ENCODE data around the gene HADHB. TPM values are rescaled to one million over a fixed set of nuclear protein-coding genes. Genes with fewer than 3 reads are reported as not detected.

HADHB gene
- total and polyA plus RNA-seq, 2 of the 13 experiments (the other 11 are each of a cell fraction or from before 2014, with no cell fraction given) = 112 to 238 TPM

DNA sequence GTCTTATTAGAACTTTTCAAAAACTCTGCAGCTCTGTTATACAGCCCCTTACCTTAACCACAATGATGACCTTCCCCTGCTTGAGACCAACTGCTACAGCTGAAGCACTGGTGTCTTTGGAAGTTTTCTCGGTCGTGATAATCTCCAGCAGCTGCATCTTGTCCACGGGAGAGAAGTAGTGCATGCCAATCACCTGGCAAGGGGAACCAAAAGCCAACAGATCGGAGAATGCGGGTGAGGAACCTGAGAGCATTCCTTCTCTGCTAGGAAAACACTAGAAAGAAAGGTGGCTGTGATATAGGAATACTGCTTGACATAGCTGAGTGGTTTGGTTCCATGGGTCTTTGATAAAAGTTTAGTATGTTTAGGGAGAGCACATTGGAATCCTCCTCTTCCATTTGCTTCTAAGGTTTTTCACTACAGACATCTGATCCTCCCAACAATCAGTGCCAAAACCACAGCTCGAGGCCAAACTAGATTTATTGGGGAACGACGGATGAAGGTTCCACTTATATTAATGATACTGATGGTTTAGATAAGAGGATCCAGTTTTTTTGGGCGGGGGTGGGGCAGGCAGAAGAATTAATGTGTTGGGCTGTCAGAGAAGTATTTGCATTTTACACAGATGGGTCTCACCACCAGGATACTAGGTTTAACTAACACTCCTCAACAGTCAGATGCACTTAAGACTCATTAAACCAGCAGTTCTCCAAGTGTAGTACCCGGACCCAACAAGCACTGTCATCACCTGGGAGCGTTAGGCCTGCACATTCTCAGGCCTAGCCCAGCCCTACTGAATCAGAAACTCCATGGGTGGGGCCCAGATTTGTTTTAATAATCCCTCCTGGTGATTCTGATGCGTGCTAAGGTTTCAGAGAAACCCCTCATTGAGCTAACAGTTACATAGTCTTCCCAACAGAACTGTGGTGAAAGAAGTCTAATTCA is 49.4 kb upstream of the HADHB start:
- ATAC-seq = no peak
- intact Hi-C loops (cut with micrococcal nuclease; ENCODE audit: unreplicated experiment) = no loop called here

More for the DNA sequence above, 49.4 kb upstream of the HADHB start:
- in situ Hi-C loops (cut with HindIII; ENCODE audit: extremely low pct_ligation_motif_present, low pct_unique_long_range_greater_than_20kb) = no loop called here
- Histone ChIP-seq H3K4me1 (ENCODE audit: insufficient read depth, low read length) (no peaks in the 10 kb centered on the region), H3K9ac (ENCODE audit: insufficient read depth, low read depth, low read length) (no peak overlapping the region), H3K36me3 (replicated peaks in 1 of 2; ENCODE audit: control insufficient read depth in 1 of 2, insufficient read depth in 2 of 2, low read length in 2 of 2) (peaks cover 35 to 90% of the 10 kb centered on the region in 2 experiments), H2AFZ (ENCODE audit: low read length) (no peak overlapping the region), H3K4me2 (ENCODE audit: low read depth, low read length) (no peak overlapping the region), H3K27ac (ENCODE audit: extremely low read length, insufficient read depth, low read length) (no peak overlapping the region), H3K4me3 (replicated peaks in 1 of 3; ENCODE audit: insufficient read depth in 1 of 3, low read depth in 2 of 3, low read length in 3 of 3) (no peak overlapping the region), H3K79me2 (ENCODE audit: insufficient read depth, low read length) (no peaks in the 10 kb centered on the region), H3K9me3 (ENCODE audit: low read length) (no peaks in the 10 kb centered on the region), H3K27me3 (ENCODE audit: control insufficient read depth in 1 of 2, insufficient read depth in 2 of 2, low read length in 2 of 2) (no peaks in the 10 kb centered on the region), H4K20me1 (ENCODE audit: insufficient read depth, low read length) (no peaks in the 10 kb centered on the region)
- BruUV-seq (replicated peaks) = no TSS peak
- POLR2A ChIA-PET = no interaction called here
- DNase-seq (ENCODE audit: low spot score) = no peak
- CTCF ChIA-PET (ENCODE audit: low intra/inter-chr PET ratio, low total read pairs) = no interaction called here
- WGBS (ENCODE audit: low lambda C conversion rate) = 99% methylated on average over 12 of the region's 12 CpGs
- peak; percentile 40 for FAIRE-seq
- no peak for TF ChIP-seq ZSCAN31 (CRISPR knock-in tag; IDR thresholded peaks at IDR 0.05; ENCODE audit: low read depth)
- TF ChIP-seq ZBTB7B (CRISPR knock-in tag; IDR thresholded peaks at IDR 0.05) = no peak
- no peak for TF ChIP-seq CC2D1A (CRISPR knock-in tag; IDR thresholded peaks at IDR 0.05)
- no peak for TF ChIP-seq ZNF264 (CRISPR knock-in tag; IDR thresholded peaks at IDR 0.05)
- TF ChIP-seq, protein P1, sequence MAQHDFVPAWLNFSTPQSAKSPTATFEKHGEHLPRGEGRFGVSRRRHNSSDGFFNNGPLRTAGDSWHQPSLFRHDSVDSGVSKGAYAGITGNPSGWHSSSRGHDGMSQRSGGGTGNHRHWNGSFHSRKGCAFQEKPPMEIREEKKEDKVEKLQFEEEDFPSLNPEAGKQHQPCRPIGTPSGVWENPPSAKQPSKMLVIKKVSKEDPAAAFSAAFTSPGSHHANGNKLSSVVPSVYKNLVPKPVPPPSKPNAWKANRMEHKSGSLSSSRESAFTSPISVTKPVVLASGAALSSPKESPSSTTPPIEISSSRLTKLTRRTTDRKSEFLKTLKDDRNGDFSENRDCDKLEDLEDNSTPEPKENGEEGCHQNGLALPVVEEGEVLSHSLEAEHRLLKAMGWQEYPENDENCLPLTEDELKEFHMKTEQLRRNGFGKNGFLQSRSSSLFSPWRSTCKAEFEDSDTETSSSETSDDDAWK (CRISPR knock-in tag; IDR thresholded peaks at IDR 0.05) = no peak
- TF ChIP-seq RARA (CRISPR knock-in tag; IDR thresholded peaks at IDR 0.05) = no peak
- TF ChIP-seq TCF7L2 (IDR thresholded peaks at IDR 0.05; ENCODE audit: low read depth, low read length) = no peak
- TF ChIP-seq NR2F6 (IDR thresholded peaks at IDR 0.05) = no peak
- TF ChIP-seq NR2F6 (CRISPR knock-in tag; IDR thresholded peaks at IDR 0.05) = no peak
